Ascending aorta (tissue), 2 donors: ENCODE data around the gene KCNH4. TPM values are rescaled to one million over a fixed set of nuclear protein-coding genes. Genes with fewer than 3 reads are reported as not detected.
A peak's percentile ranks its signal among the peaks of the same experiment; 100 is the strongest.

ENCODE experiments used
- DNase-seq, 2 donors: peaks; one replicate each; pipeline ENCODE4 v3.0.0-alpha.2; 2019; ENCODE audit warnings: low spot score in 2 of 2
- H3K27ac ChIP-seq, 2 donors: fragments of 200-600 bp; sonication (generic); one replicate each; pipeline ENCODE4 v1.5.1; 2016 to 2017; ENCODE audit warnings: mild to moderate bottlenecking in 1 of 2
- H3K27me3 ChIP-seq: fragments of 200-600 bp; sonication (generic); one replicate; pipeline ENCODE4 v1.5.1; 2017
- H3K36me3 ChIP-seq, 2 donors: fragments of 200-600 bp; sonication (generic); one replicate each; pipeline ENCODE4 v1.5.1; 2016
- H3K4me1 ChIP-seq, 2 donors: fragments of 200-600 bp; sonication (generic); one replicate each; pipeline ENCODE4 v1.5.1; 2016 to 2017; ENCODE audit warnings: mild to moderate bottlenecking in 1 of 2
- H3K4me3 ChIP-seq, 2 donors: fragments of 200-600 bp; sonication (generic); one replicate each; pipeline ENCODE4 v1.5.1; 2016 to 2017; ENCODE audit warnings: mild to moderate bottlenecking in 1 of 2
- H3K9me3 ChIP-seq, 2 donors: fragments of 200-600 bp; sonication (generic); one replicate each; pipeline ENCODE4 v1.5.1; 2016
- CTCF ChIP-seq, 3 experiments: fragments of 200-600 bp in 2 of 3; fragments of 450-650 bp in 1 of 3; sonication (generic) in 2 of 3; IDR thresholded peaks; one replicate each; pipeline ENCODE4 v1.5.1; 2016 to 2019; ENCODE audit warnings: antibody characterized with exemption in 3 of 3, mild to moderate bottlenecking in 1 of 3, moderate library complexity in 1 of 3
- intact Hi-C: fragments of 100-400 bp; cut with DNase I; formaldehyde crosslinking; loops from one replicate; pipeline ENCODE4 v1.15.1; 2023
- total RNA-seq: library from RNA; depleted of rRNA; stranded (reverse); fragments of >200 nt; gene quantifications from one replicate; pipeline ENCODE4 v1.1.0, GENCODE V29; 2016

KCNH4 gene
- total RNA-seq, 1 donor from 2014 or later, result not detected

GRCh38 chr17:42120161-42120769 is 60.7 kb downstream of the KCNH4 start:
- no peak for TF ChIP-seq CTCF (IDR thresholded peaks at IDR 0.05)
- H3K27ac ChIP-seq, result no peak overlapping the region
- H3K4me3 ChIP-seq, result peak overlapping the region; percentile 87 to 98
- intact Hi-C loops, result loop anchor here (5.0 kb wide), 1 partner anchor 37 kb away; no protein-coding TSS in a partner anchor
- no peak for DNase-seq
- H3K36me3 ChIP-seq, result peaks cover 3 to 17% of the 10 kb centered on the region in 2 donors
- peaks cover 0 to 16% of the 10 kb centered on the region in 2 donors for H3K4me1 ChIP-seq
- no peaks in the 10 kb centered on the region for H3K27me3 ChIP-seq
- H3K9me3 ChIP-seq, result no peaks in the 10 kb centered on the region

- no peak for TF ChIP-seq CTCF (IDR thresholded peaks at IDR 0.05)
- H3K36me3 ChIP-seq, result peaks cover under 1 to 7% of the 10 kb centered on the region in 2 donors
- DNase-seq, result no peak
- peaks cover 0 to 16% of the 10 kb centered on the region in 2 donors for H3K4me1 ChIP-seq
- H3K27ac ChIP-seq, result no peak overlapping the region
- no peaks in the 10 kb centered on the region for H3K27me3 ChIP-seq
- H3K4me3 ChIP-seq, result no peak overlapping the region
- intact Hi-C loops, result no loop called here
- no peaks in the 10 kb centered on the region for H3K9me3 ChIP-seq
These were observed 61.6 kb downstream of the KCNH4 start for GRCh38 chr17:42119301-42119700.

- Histone ChIP-seq H3K9me3 (no peaks in the 10 kb centered on the region), H3K4me1 (peaks cover 0 to 16% of the 10 kb centered on the region in 2 donors), H3K27me3 (no peaks in the 10 kb centered on the region), H3K27ac (no peak overlapping the region), H3K4me3 (no peak overlapping the region), H3K36me3 (peaks cover 0 to 7% of the 10 kb centered on the region in 2 donors)
- no peak for DNase-seq
- intact Hi-C loops, result no loop called here
- peak in 1 of 3 experiments; percentile 26 for TF ChIP-seq CTCF (IDR thresholded peaks at IDR 0.05)
These were observed 62.4 kb downstream of the KCNH4 start for GRCh38 chr17:42118545-42118944.

GRCh38 chr17:42118126-42118510 is 62.8 kb downstream of the KCNH4 start:
- Histone ChIP-seq H3K27me3 (no peaks in the 10 kb centered on the region), H3K27ac (no peak overlapping the region), H3K4me3 (no peak overlapping the region), H3K4me1 (peaks cover 2 to 16% of the 10 kb centered on the region in 2 donors), H3K36me3 (peaks cover 0 to 7% of the 10 kb centered on the region in 2 donors), H3K9me3 (no peaks in the 10 kb centered on the region)
- intact Hi-C loops, result no loop called here
- TF ChIP-seq CTCF (IDR thresholded peaks at IDR 0.05), result no peak
- DNase-seq, result no peak

- intact Hi-C loops, result no loop called here
- Histone ChIP-seq H3K4me1 (peaks cover 4 to 21% of the 10 kb centered on the region in 2 donors), H3K4me3 (no peak overlapping the region), H3K9me3 (no peaks in the 10 kb centered on the region), H3K27me3 (no peaks in the 10 kb centered on the region), H3K27ac (no peak overlapping the region), H3K36me3 (peaks cover 0 to 7% of the 10 kb centered on the region in 2 donors)
- no peak for TF ChIP-seq CTCF (IDR thresholded peaks at IDR 0.05)
- no peak for DNase-seq
These were observed 63.4 kb downstream of the KCNH4 start for GRCh38 chr17:42117397-42118125.
